ENCODE results near the gene AGPAT2.

DNA sequence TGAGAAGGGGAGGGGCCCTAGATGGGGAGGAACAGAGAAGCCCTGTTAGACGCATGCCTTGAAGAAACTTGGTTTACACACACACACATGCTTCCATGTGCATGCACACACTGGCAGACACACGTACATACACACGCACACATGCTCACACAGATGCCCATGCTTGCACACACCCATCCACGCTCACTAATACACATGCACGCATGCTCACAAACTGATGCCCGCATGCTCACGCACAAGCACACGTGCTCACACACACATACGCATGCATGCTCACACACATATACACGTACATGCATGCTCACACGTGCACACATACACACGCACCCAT, 56.6 kb downstream of the AGPAT2 start:
- TF ChIP-seq, protein P1, sequence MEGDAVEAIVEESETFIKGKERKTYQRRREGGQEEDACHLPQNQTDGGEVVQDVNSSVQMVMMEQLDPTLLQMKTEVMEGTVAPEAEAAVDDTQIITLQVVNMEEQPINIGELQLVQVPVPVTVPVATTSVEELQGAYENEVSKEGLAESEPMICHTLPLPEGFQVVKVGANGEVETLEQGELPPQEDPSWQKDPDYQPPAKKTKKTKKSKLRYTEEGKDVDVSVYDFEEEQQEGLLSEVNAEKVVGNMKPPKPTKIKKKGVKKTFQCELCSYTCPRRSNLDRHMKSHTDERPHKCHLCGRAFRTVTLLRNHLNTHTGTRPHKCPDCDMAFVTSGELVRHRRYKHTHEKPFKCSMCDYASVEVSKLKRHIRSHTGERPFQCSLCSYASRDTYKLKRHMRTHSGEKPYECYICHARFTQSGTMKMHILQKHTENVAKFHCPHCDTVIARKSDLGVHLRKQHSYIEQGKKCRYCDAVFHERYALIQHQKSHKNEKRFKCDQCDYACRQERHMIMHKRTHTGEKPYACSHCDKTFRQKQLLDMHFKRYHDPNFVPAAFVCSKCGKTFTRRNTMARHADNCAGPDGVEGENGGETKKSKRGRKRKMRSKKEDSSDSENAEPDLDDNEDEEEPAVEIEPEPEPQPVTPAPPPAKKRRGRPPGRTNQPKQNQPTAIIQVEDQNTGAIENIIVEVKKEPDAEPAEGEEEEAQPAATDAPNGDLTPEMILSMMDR (conservative IDR thresholded peaks at IDR 0.05; ENCODE audit: low read depth, low read length) = no peak
- TF ChIP-seq RAD21 (IDR thresholded peaks at IDR 0.05; ENCODE audit: low read length) (no peak), MAFK (IDR thresholded peaks at IDR 0.05; ENCODE audit: low read depth, low read length) (no peak), POLR2A (IDR thresholded peaks at IDR 0.05; ENCODE audit: low read depth, low read length) (no peak), MXI1 (IDR thresholded peaks at IDR 0.05; ENCODE audit: borderline replicate concordance, low read depth, low read length) (no peak), BHLHE40 (IDR thresholded peaks at IDR 0.05; ENCODE audit: low read depth, low read length) (no peak), MAZ (IDR thresholded peaks at IDR 0.05; ENCODE audit: borderline replicate concordance, low read depth, low read length) (no peak), CEBPB (IDR thresholded peaks at IDR 0.05; ENCODE audit: low read depth, low read length) (no peak), FOS (IDR thresholded peaks at IDR 0.05; ENCODE audit: low read depth, low read length) (no peak), SMC3 (IDR thresholded peaks at IDR 0.05; ENCODE audit: low read depth, low read length) (no peak), NFE2L2 (IDR thresholded peaks at IDR 0.05; ENCODE audit: low read depth, low read length) (no peak)
- TF ChIP-seq, protein P2, sequence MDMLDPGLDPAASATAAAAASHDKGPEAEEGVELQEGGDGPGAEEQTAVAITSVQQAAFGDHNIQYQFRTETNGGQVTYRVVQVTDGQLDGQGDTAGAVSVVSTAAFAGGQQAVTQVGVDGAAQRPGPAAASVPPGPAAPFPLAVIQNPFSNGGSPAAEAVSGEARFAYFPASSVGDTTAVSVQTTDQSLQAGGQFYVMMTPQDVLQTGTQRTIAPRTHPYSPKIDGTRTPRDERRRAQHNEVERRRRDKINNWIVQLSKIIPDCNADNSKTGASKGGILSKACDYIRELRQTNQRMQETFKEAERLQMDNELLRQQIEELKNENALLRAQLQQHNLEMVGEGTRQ (IDR thresholded peaks at IDR 0.05; ENCODE audit: low read depth, low read length) = no peak

Data from IMR-90 (cell line).